Measurements from ENCODE around the gene CADPS2. TPM values are rescaled to one million over a fixed set of nuclear protein-coding genes. Genes with fewer than 3 reads are reported as not detected.

CADPS2 gene
- total and polyA plus RNA-seq, 2 of the 8 experiments (the other 6 are each of a cell fraction or from before 2014, with no cell fraction given): 8.9 to 22.3 TPM

DNA sequence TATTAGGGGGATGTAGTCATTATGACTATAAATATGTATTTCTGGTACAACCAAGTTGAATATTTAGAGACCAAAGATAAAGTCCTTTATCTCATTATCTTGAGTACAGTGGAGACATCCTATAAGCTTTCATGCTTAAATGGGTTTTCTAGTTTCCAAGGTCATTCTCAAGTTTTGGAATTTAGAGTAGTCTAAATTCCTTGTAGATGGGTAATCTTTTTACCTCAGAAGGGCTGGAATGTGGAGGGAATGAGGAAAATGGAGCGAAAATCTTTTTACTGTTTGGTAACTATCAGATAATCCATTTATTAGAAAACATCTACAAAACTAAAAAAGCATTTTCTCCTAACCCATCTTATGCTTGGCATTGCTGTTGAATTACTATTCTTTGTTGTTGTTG lies 368.7 kb downstream of the CADPS2 start:
- peak overlapping the region; percentile 96 for H4K5ac ChIP-seq (ENCODE audit: insufficient read length, low read depth, low read length)
- no peak overlapping the region for H2BK15ac ChIP-seq (ENCODE audit: low read length)
- no peak overlapping the region for H4K8ac ChIP-seq (ENCODE audit: extremely low read depth, insufficient read depth, low read length)
- no peaks in the 10 kb centered on the region for H3K9me3 ChIP-seq (ENCODE audit: insufficient read depth in 2 of 2, low read depth in 1 of 2, low read length in 1 of 2)
- no peak overlapping the region for H4K91ac ChIP-seq (replicated peaks; ENCODE audit: insufficient read length, low read length)
- no peak for DNase-seq (ENCODE audit: low read depth in 1 of 2, low spot score in 2 of 2)
- H3K14ac ChIP-seq (ENCODE audit: insufficient read length): no peak overlapping the region
- no peak overlapping the region for H3K27ac ChIP-seq (ENCODE audit: low read depth, low read length)
- H3K79me2 ChIP-seq (ENCODE audit: control insufficient read depth in 1 of 2, insufficient read depth in 2 of 2, low read length in 2 of 2): no peaks in the 10 kb centered on the region
- no peaks in the 10 kb centered on the region for H3K36me3 ChIP-seq (ENCODE audit: control insufficient read depth in 2 of 4, insufficient read depth in 4 of 4, low read length in 3 of 4)
- no peak overlapping the region for H3K23ac ChIP-seq (ENCODE audit: insufficient read length)
- H2AK5ac ChIP-seq (ENCODE audit: low read depth, low read length): no peak overlapping the region
- TF ChIP-seq FOSL1 (IDR thresholded peaks at IDR 0.05; ENCODE audit: insufficient read depth, low read depth, low read length): no peak
- no peak for TF ChIP-seq YY1 (IDR thresholded peaks at IDR 0.05; ENCODE audit: low read depth, low read length)
- no peak for TF ChIP-seq MAFK (IDR thresholded peaks at IDR 0.05; ENCODE audit: low read depth, low read length)
- TF ChIP-seq KDM5A (IDR thresholded peaks at IDR 0.05; ENCODE audit: low read length): no peak
- no peak for TF ChIP-seq CTBP2 (IDR thresholded peaks at IDR 0.05; ENCODE audit: borderline replicate concordance, insufficient read depth, insufficient read length, low read length)
- TF ChIP-seq POLR2AphosphoS5 (IDR thresholded peaks at IDR 0.05; ENCODE audit: low read depth, low read length): no peak
- TF ChIP-seq, protein P1, sequence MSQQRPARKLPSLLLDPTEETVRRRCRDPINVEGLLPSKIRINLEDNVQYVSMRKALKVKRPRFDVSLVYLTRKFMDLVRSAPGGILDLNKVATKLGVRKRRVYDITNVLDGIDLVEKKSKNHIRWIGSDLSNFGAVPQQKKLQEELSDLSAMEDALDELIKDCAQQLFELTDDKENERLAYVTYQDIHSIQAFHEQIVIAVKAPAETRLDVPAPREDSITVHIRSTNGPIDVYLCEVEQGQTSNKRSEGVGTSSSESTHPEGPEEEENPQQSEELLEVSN (IDR thresholded peaks at IDR 0.05): no peak
- TF ChIP-seq SIRT6 (IDR thresholded peaks at IDR 0.05; ENCODE audit: low read length): no peak
- TF ChIP-seq EP300 (IDR thresholded peaks at IDR 0.05; ENCODE audit: borderline replicate concordance in 1 of 2, low read depth in 2 of 2, low read length in 2 of 2): no peak
- no peak for TF ChIP-seq TAF1 (IDR thresholded peaks at IDR 0.05; ENCODE audit: low read depth, low read length)
- H3K9ac ChIP-seq (replicated peaks in 1 of 4; ENCODE audit: extremely low read depth in 1 of 4, low read depth in 3 of 4, low read length in 3 of 4): no peak overlapping the region
- POLR2A ChIA-PET (ENCODE audit: partially characterized antibody): no interaction called here
- no peaks in the 10 kb centered on the region for H4K20me1 ChIP-seq (replicated peaks in 1 of 2; ENCODE audit: control insufficient read depth in 1 of 2, insufficient read depth in 2 of 2, low read length in 2 of 2)
- no peak overlapping the region for H2BK120ac ChIP-seq (replicated peaks; ENCODE audit: low read depth, low read length)
- no peak overlapping the region for H2BK5ac ChIP-seq (ENCODE audit: low read depth, low read length)
- H2AFZ ChIP-seq (ENCODE audit: low read length): no peak overlapping the region
- H3K27me3 ChIP-seq (replicated peaks in 1 of 4; ENCODE audit: control insufficient read depth in 3 of 4, extremely low read depth in 1 of 4, insufficient read depth in 3 of 4, low read length in 3 of 4): no peaks in the 10 kb centered on the region
- no peak overlapping the region for H3K18ac ChIP-seq (ENCODE audit: extremely low read depth, low read length)
- CTCF ChIA-PET (ENCODE audit: partially characterized antibody): interaction anchor here (0.6 to 1.0 kb wide), 2 partner anchors 10 to 425 kb away, joined by 3 to 4 read pairs; no protein-coding TSS in a partner anchor
- no peaks in the 10 kb centered on the region; the same call in 1 of the 2 replicates for H3K23me2 ChIP-seq (ENCODE audit: low read depth, low read length)
- no peak overlapping the region for H3K56ac ChIP-seq (replicated peaks; ENCODE audit: insufficient read length, low read depth, low read length)
- no peak for FAIRE-seq
- no peak overlapping the region for H3K4me3 ChIP-seq (ENCODE audit: extremely low read depth in 1 of 4, insufficient read depth in 2 of 4, low read depth in 3 of 4, low read length in 4 of 4)
- no peak overlapping the region for H3K4me2 ChIP-seq (ENCODE audit: insufficient read depth in 1 of 2, low read depth in 2 of 2, low read length in 2 of 2)
- H2BK12ac ChIP-seq (ENCODE audit: low read depth, low read length): no peak overlapping the region
- H3K4ac ChIP-seq (replicated peaks; ENCODE audit: insufficient read length, low read depth, low read length): no peak overlapping the region
- 62% methylated on average over 1 of the region's 1 CpG; no CpG with 5 or more reads in 1 of the 2 experiments for WGBS, 2 experiments (ENCODE audit: extremely low coverage in 1 of 2, insufficient coverage in 1 of 2, insufficient read length in 1 of 2, insufficient replicate concordance in 2 of 2, low coverage in 1 of 2, low lambda C conversion rate in 2 of 2, missing lambda C conversion rate in 1 of 2)
- H2BK20ac ChIP-seq (ENCODE audit: low read length): no peak overlapping the region
- peaks cover 2 to 26% (median 13%) of the 10 kb centered on the region in 4 experiments; a peak in 5 of 7 replicates for H3K4me1 ChIP-seq (replicated peaks in 1 of 4; ENCODE audit: control insufficient read depth in 3 of 4, insufficient read depth in 4 of 4, low read length in 3 of 4)
- H3K79me1 ChIP-seq (ENCODE audit: low read depth, low read length): no peaks in the 10 kb centered on the region

All from H1 (cell line).